HG02798 (cell line): Measurements from ENCODE around the gene USP6NL.
A peak's percentile ranks its signal among the peaks of the same experiment; 100 is the strongest.
"Not testable (repeated sequence)": the region's sequence is repeated elsewhere in the genome, so short reads cannot be mapped to it uniquely, and the experiment has no call there.

ENCODE experiments used
- ATAC-seq: cut with Tn5 transposase; IDR thresholded peaks from one replicate; pipeline ENCODE4 v1.9.1; 2021; ENCODE audit warnings: mild to moderate bottlenecking; ENCODE audit not compliant: unreplicated experiment, poor library complexity

USP6NL gene

DNA sequence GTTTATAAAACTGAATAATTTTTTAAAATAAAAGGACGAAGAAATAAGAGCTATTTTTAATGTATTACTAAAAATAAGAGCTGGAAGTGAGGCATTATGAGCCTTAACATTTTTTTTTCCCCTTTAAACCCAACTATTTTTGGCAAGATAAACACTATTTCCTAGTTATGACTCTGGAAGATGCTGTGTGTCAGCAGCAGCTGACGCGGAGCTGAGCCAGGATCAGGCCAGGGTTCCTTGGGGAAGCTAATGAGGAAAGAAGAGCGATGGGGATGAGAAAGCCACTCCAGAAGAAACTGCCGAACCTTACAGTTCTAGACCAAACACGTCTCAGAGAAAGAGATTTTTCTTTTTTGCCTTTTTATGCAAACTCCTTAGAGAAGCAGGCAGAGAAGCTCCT, 85.9 kb downstream of the USP6NL start:
- no peak for ATAC-seq

DNA sequence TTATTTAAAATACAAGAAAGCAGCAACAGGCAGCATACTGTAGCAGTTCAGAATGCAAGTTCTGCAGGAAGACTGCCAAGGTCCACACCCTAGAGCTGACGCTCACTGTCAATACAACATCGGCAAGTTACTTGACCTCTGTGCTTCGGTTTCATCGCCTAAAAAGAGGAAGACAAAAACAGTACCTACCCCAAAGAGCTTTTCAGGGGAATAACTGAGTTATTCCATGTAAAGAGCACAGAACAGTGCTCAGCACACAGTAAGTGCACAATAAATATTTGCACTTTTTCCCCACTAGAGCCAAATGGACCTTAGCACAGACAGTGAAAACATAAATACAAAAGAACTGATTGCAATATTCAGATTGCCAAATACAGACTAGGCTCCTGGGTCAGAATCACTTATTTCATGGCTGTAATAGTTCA, 88.6 kb downstream of the USP6NL start:
- no peak for ATAC-seq

GRCh38 chr10:11521860-11522259, 89.6 kb downstream of the USP6NL start:
- ATAC-seq, result no peak

DNA sequence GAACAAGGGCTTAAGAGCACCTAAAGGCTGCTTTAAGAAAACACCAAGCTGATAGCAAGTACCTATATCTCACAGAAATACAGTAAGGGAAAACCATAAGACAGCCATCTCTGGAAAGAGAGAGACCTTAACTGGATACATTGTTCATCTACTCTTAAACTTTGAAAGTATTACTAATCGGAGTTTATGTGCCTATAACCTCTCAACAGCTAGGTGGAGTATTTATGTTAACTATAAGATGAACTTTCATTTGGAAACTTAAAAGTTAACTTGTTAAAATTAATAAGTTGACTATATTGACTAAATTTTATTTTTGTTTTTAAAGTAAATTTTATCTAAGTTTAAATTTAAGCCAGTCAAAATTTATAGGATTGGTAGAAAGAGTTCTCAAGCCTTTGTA, 90.6 kb downstream of the USP6NL start:
- no peak for ATAC-seq

- peak; percentile 57 for ATAC-seq
These were observed 94.3 kb downstream of the USP6NL start for GRCh38 chr10:11517150-11517549.

GRCh38 chr10:11516431-11516746, 95.1 kb downstream of the USP6NL start:
- peak; percentile 69 for ATAC-seq

DNA sequence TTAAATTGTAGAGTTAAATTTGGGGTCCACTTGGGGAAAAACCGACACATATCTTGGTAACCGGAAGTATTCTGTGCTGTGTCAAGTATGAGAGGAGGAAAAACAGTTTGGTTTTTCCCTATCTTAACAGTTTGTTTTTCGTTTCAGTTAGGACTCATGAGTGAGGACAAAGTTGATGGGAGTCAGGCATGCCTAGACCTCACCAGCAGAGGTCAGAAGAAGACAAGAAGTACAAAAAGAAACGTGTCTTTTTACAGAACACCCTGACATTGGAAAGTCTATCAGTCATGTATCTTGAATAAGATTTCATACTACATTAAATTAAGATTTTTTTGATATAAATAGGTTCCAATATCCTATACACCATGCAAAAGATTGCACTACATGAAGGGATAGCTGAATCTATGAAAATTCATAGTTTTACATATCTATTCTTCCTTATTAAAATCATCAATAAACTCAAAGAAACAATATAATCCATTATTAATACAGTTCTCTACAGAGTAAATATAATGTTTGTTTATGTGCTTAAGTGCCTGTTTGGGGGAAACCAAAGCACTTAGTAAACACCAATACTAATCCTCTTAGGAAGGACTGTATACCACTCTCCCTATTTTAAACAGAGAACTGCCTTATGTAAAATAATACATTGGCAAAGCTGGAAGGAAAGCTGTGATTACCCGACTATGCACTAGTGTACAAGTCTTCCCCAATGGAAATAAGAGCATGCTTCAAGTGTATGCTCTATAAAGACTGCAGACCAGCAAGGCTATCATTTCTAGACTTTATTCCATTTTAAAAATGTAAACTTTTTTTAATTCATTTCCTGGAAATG, 95.6 kb downstream of the USP6NL start:
- peak; percentile 64 for ATAC-seq

DNA sequence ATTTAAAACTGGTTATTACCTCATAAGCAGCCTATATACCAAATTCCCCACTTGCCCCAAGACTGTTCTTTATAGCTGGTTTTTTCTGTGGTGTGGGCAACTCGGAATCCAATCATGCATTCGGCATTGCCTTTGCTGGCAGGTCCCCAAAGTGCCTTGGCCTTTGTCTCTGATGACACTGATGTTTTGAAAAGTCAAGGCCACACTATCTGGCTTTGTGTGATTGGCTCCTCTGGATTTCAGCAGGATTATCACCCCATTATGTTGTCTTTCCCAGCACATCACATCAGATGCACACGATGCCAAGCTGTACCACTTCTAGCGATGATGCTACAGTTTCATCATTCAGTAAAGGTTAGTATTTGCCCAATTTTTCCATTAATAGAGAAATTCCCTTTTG, 97.7 kb downstream of the USP6NL start:
- ATAC-seq, result no peak

GRCh38 chr10:11512596-11512995, 98.9 kb downstream of the USP6NL start:
- no peak for ATAC-seq

DNA sequence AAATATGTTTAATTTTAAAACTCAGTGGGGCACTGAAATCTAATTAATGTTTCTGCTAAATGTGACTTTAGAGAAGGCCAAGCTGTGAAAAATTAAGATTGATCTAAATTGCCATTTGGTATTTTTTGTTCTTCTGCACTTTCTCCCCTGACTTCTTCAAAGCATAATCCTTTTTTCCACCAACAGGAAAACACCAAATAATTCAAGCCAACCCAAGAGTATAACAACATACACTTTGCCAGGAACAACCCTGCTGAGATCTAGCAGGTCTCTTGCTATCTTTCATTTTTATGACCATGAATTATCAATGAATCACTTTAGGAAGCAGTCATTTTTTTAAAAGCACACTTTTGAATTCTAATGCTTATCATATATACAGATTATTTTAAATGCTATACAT, 100.1 kb downstream of the USP6NL start:
- no peak for ATAC-seq

GRCh38 chr10:11510736-11511135, 100.7 kb downstream of the USP6NL start:
- ATAC-seq, result no peak

DNA sequence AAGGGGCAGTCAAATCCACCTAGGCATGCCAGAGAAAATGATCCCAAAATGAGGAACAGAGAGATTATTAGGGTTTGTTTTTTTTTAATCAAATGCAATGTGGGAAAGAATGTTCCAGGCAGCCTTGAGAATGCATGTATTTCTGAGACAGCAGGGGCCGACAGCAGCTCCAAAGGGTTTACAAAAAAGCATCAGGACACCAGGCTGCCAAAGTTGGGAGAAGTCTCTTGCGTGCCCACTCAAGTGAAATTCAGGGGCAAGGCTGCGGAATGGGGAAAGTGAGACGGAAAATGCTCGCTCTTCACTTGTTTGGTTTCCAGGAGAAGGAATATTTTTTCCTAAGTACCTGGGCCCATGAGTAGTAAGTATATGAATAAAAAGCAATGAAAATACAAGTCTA, 101.2 kb downstream of the USP6NL start:
- no peak for ATAC-seq

- no peak for ATAC-seq
These were observed 102.4 kb downstream of the USP6NL start for GRCh38 chr10:11509036-11509435.

- no peak for ATAC-seq
These were observed 105.1 kb downstream of the USP6NL start for GRCh38 chr10:11506247-11506789.

- ATAC-seq, result no peak
These were observed 105.8 kb downstream of the USP6NL start for GRCh38 chr10:11505639-11506038.

DNA sequence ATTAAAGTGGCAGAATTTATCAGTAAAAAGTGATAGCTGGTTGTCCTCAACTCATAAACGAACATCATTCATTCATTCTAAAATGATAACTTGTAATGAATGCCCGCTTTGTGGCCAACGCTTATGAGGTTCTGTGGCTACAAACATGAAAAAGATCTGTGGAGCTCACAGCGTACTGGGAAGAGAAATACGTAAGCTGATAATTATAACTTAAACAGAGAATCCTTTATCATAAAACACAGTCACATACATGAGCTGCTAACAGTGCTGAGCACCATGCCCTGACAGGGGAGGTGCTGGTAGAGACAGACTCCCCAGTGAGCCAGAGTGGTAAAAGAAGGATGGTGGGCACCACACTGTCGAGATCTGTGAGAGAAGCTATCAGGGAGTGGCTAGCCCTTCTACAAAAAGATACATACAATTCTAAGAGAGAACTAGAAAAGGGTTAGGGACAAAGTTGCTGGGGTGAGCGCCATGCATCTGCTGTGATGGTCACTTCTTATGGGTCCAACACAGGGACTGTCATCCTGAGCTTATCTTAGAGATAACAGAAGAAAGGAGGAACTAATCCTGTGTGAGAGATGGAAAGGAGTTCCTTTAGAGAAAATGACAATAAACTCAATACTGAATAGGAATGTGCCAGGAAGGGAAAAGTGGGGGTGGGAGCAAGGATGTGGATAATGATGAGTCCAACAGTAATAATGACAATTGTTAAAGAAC, 106.7 kb downstream of the USP6NL start:
- no peak for ATAC-seq

GRCh38 chr10:11501600-11501999, 109.8 kb downstream of the USP6NL start:
- no peak for ATAC-seq

- ATAC-seq, result peak; percentile 78
These were observed 111.9 kb downstream of the USP6NL start for GRCh38 chr10:11499425-11500071.

DNA sequence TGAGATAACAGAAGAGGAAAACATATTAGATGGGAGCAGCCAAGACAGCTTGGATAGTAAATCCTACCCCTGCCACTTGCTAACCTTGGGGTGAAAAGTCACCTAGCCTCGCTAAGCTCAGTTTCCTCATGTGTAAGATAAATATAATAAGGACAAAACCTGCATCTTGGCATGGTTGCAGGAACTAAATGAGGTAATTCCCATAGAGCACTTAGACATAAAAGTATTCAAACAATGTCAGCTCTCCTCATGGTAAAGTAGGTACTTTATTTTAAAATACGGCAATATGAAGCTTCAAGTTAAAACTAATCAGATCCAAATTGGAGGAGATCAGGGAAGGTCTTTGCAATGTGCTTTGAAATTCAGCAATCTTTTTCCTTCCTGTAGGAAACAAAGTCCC, 113.1 kb downstream of the USP6NL start:
- no peak for ATAC-seq

GRCh38 chr10:11494923-11495322, 116.5 kb downstream of the USP6NL start:
- not testable (repeated sequence) for ATAC-seq

DNA sequence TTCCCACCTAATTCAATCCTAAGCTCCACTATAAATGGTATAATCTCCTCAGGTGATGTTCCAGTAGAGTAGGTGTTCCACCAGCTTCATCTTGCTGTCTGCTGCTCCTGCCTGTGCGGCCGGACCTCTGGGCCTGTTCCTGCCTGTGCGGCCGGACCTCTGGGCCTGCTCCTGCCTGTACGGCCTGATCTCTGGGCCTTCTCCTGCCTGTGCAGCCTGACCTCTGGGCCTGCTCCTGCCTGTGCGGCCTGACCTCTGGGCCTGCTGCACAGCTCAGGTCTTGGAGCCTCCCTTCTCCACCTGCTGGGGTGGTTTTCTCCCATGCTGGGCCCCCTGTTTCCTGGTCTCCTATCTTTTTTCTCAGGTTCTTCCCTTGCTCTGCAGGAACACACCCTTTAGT, 117.8 kb downstream of the USP6NL start:
- no peak for ATAC-seq
